PFSK-1 (cell line): ENCODE data around the gene MAPKAPK3.

Experiments used
- FOXP2 ChIP-seq: optimal IDR thresholded peaks from 2 replicates; pipeline ENCODE3; 2011; ENCODE audit warnings: borderline replicate concordance, control low read depth, inconsistent platforms; ENCODE audit not compliant: insufficient read depth; ENCODE audit errors: extremely low read length, extremely low read depth
- POLR2AphosphoS5 ChIP-seq: IDR thresholded peaks from 2 replicates; pipeline ENCODE4 v1.6.1; 2012; ENCODE audit warnings: low read depth, mild to moderate bottlenecking, control low read depth, low read length, moderate library complexity
- REST ChIP-seq, 2 experiments: IDR thresholded peaks; 2 replicates each; pipeline versions ENCODE4 v1.6.1 to v1.8.0; 2011 to 2012; ENCODE audit warnings: low read depth in 2 of 2, low read length in 2 of 2, control low read depth in 1 of 2, inconsistent platforms in 1 of 2, mild to moderate bottlenecking in 1 of 2, moderate library complexity in 1 of 2; ENCODE audit not compliant: insufficient read depth in 1 of 2
- SIN3A ChIP-seq: IDR thresholded peaks from 2 replicates; pipeline ENCODE4 v1.6.1; 2012; ENCODE audit warnings: mild to moderate bottlenecking, low read length, moderate library complexity, borderline replicate concordance; ENCODE audit not compliant: insufficient read depth
- TAF1 ChIP-seq: IDR thresholded peaks from 2 replicates; pipeline ENCODE4 v1.6.1; 2012; ENCODE audit warnings: low read length, control low read depth, borderline replicate concordance; ENCODE audit not compliant: insufficient read depth

Gene MAPKAPK3

GRCh38 chr3:50649451-50649931, 32.5 kb downstream of the MAPKAPK3 start:
- TF ChIP-seq FOXP2 (no peak), TAF1 (no peak), SIN3A (no peak)

- no peak for TF ChIP-seq FOXP2
- TF ChIP-seq POLR2AphosphoS5 = no peak
- TF ChIP-seq REST (IDR thresholded peaks at IDR 0.05; ENCODE audit: insufficient read depth in 1 of 2, low read depth in 2 of 2, low read length in 2 of 2) = no peak
- no peak for TF ChIP-seq TAF1
- TF ChIP-seq SIN3A = no peak
These were observed 33.1 kb downstream of the MAPKAPK3 start for GRCh38 chr3:50650018-50650417.

GRCh38 chr3:50651445-50651844, 34.5 kb downstream of the MAPKAPK3 start:
- TF ChIP-seq POLR2AphosphoS5 (no peak), SIN3A (no peak), FOXP2 (no peak), REST (IDR thresholded peaks at IDR 0.05; ENCODE audit: insufficient read depth in 1 of 2, low read depth in 2 of 2, low read length in 2 of 2) (no peak), TAF1 (no peak)

GRCh38 chr3:50651920-50652529, 35.1 kb downstream of the MAPKAPK3 start:
- TF ChIP-seq SIN3A (no peak), TAF1 (no peak), FOXP2 (no peak), POLR2AphosphoS5 (no peak), REST (IDR thresholded peaks at IDR 0.05; ENCODE audit: insufficient read depth in 1 of 2, low read depth in 2 of 2, low read length in 2 of 2) (no peak)

GRCh38 chr3:50652709-50653108, 35.8 kb downstream of the MAPKAPK3 start:
- TF ChIP-seq POLR2AphosphoS5 (no peak), FOXP2 (no peak), SIN3A (no peak), REST (IDR thresholded peaks at IDR 0.05; ENCODE audit: insufficient read depth in 1 of 2, low read depth in 2 of 2, low read length in 2 of 2) (no peak), TAF1 (no peak)
